ENCODE data around the gene VEZT. TPM values are rescaled to one million over a fixed set of nuclear protein-coding genes. Genes with fewer than 3 reads are reported as not detected.

VEZT gene
- total RNA-seq, result 69.4 TPM

- Histone ChIP-seq H3K4me3 (ENCODE audit: low read length in 3 of 3) (peak within 1 kb of the TSS; percentile 98), H3K9me3 (ENCODE audit: control insufficient read depth in 3 of 3, low read length in 3 of 3) (no peaks in the 10 kb centered on the region), H3K36me3 (ENCODE audit: control insufficient read depth in 3 of 3, insufficient read depth in 3 of 3, low read length in 3 of 3) (no peaks in the 10 kb centered on the region), H3K9ac (ENCODE audit: low read depth in 1 of 3, low read length in 3 of 3) (peak within 1 kb of the TSS; percentile 94 to 97 (median 95)), H3K27me3 (ENCODE audit: control insufficient read depth in 3 of 3, insufficient read depth in 3 of 3, low read length in 3 of 3) (no peaks in the 10 kb centered on the region), H3K27ac (ENCODE audit: low read depth, low read length) (peak within 1 kb of the TSS; percentile 99), H3K4me1 (ENCODE audit: control insufficient read depth in 3 of 3, insufficient read depth in 3 of 3, low read length in 3 of 3) (peaks cover 8 to 20% (median 12%) of the 10 kb centered on the region in 3 donors)
These were observed at the start of gene VEZT, which contains the start of gene FGD6 for GRCh38 chr12:95217377-95218149. Gene VEZT, plus strand, starts transcription at chr12:95217807. Its CDS starts 44 bp downstream, at chr12:95217851. Gene FGD6, minus strand, starts transcription at chr12:95217467. Its CDS starts 227 bp downstream, at chr12:95217240.

GRCh38 chr12:95168746-95169145 is 48.9 kb upstream of the VEZT start:
- no peak overlapping the region for H3K9ac ChIP-seq (ENCODE audit: low read depth in 1 of 3, low read length in 3 of 3)
- H3K4me1 ChIP-seq (ENCODE audit: control insufficient read depth in 3 of 3, insufficient read depth in 3 of 3, low read length in 3 of 3), result peaks cover 7 to 8% (median 7%) of the 10 kb centered on the region in 3 donors
- H3K9me3 ChIP-seq (ENCODE audit: control insufficient read depth in 3 of 3, low read length in 3 of 3), result no peaks in the 10 kb centered on the region
- H3K4me3 ChIP-seq (ENCODE audit: low read length in 3 of 3), result no peak overlapping the region
- H3K27me3 ChIP-seq (ENCODE audit: control insufficient read depth in 3 of 3, insufficient read depth in 3 of 3, low read length in 3 of 3), result no peaks in the 10 kb centered on the region
- H3K27ac ChIP-seq (ENCODE audit: low read depth, low read length), result no peak overlapping the region
- peaks cover 0 to 2% (median 0%) of the 10 kb centered on the region in 3 donors for H3K36me3 ChIP-seq (ENCODE audit: control insufficient read depth in 3 of 3, insufficient read depth in 3 of 3, low read length in 3 of 3)

GRCh38 chr12:95169368-95169767 is 48.2 kb upstream of the VEZT start:
- no peaks in the 10 kb centered on the region for H3K9me3 ChIP-seq (ENCODE audit: control insufficient read depth in 3 of 3, low read length in 3 of 3)

GRCh38 chr12:95173392-95174251 is 44.0 kb upstream of the VEZT start:
- no peak overlapping the region for H3K4me3 ChIP-seq (ENCODE audit: low read length in 3 of 3)

More at GRCh38 chr12:95169368-95169767, 48.2 kb upstream of the VEZT start:
- Histone ChIP-seq H3K4me3 (ENCODE audit: low read length in 3 of 3) (no peak overlapping the region), H3K36me3 (ENCODE audit: control insufficient read depth in 3 of 3, insufficient read depth in 3 of 3, low read length in 3 of 3) (peaks cover 0 to 2% (median 0%) of the 10 kb centered on the region in 3 donors), H3K27me3 (ENCODE audit: control insufficient read depth in 3 of 3, insufficient read depth in 3 of 3, low read length in 3 of 3) (no peaks in the 10 kb centered on the region), H3K4me1 (ENCODE audit: control insufficient read depth in 3 of 3, insufficient read depth in 3 of 3, low read length in 3 of 3) (peaks cover 9 to 11% (median 10%) of the 10 kb centered on the region in 3 donors), H3K27ac (ENCODE audit: low read depth, low read length) (no peak overlapping the region), H3K9ac (ENCODE audit: low read depth in 1 of 3, low read length in 3 of 3) (no peak overlapping the region)

GRCh38 chr12:95177201-95177768 is 40.3 kb upstream of the VEZT start:
- no peak overlapping the region for H3K27ac ChIP-seq (ENCODE audit: low read depth, low read length)
- no peaks in the 10 kb centered on the region for H3K36me3 ChIP-seq (ENCODE audit: control insufficient read depth in 3 of 3, insufficient read depth in 3 of 3, low read length in 3 of 3)
- H3K27me3 ChIP-seq (ENCODE audit: control insufficient read depth in 3 of 3, insufficient read depth in 3 of 3, low read length in 3 of 3), result no peaks in the 10 kb centered on the region
- H3K4me3 ChIP-seq (ENCODE audit: low read length in 3 of 3), result no peak overlapping the region
- no peak overlapping the region for H3K9ac ChIP-seq (ENCODE audit: low read depth in 1 of 3, low read length in 3 of 3)
- peaks cover 9 to 11% (median 10%) of the 10 kb centered on the region in 3 donors for H3K4me1 ChIP-seq (ENCODE audit: control insufficient read depth in 3 of 3, insufficient read depth in 3 of 3, low read length in 3 of 3)
- no peaks in the 10 kb centered on the region for H3K9me3 ChIP-seq (ENCODE audit: control insufficient read depth in 3 of 3, low read length in 3 of 3)

More at GRCh38 chr12:95173392-95174251, 44.0 kb upstream of the VEZT start:
- H3K9ac ChIP-seq (ENCODE audit: low read depth in 1 of 3, low read length in 3 of 3), result no peak overlapping the region
- no peaks in the 10 kb centered on the region for H3K27me3 ChIP-seq (ENCODE audit: control insufficient read depth in 3 of 3, insufficient read depth in 3 of 3, low read length in 3 of 3)
- peaks cover 9 to 11% (median 10%) of the 10 kb centered on the region in 3 donors for H3K4me1 ChIP-seq (ENCODE audit: control insufficient read depth in 3 of 3, insufficient read depth in 3 of 3, low read length in 3 of 3)
- H3K27ac ChIP-seq (ENCODE audit: low read depth, low read length), result no peak overlapping the region
- H3K36me3 ChIP-seq (ENCODE audit: control insufficient read depth in 3 of 3, insufficient read depth in 3 of 3, low read length in 3 of 3), result peaks cover 0 to 2% (median 0%) of the 10 kb centered on the region in 3 donors
- no peaks in the 10 kb centered on the region for H3K9me3 ChIP-seq (ENCODE audit: control insufficient read depth in 3 of 3, low read length in 3 of 3)

GRCh38 chr12:95178136-95178535 is 39.5 kb upstream of the VEZT start:
- no peak overlapping the region for H3K27ac ChIP-seq (ENCODE audit: low read depth, low read length)
- no peak overlapping the region for H3K4me3 ChIP-seq (ENCODE audit: low read length in 3 of 3)
- peaks cover 8 to 10% (median 9%) of the 10 kb centered on the region in 3 donors for H3K4me1 ChIP-seq (ENCODE audit: control insufficient read depth in 3 of 3, insufficient read depth in 3 of 3, low read length in 3 of 3)
- H3K27me3 ChIP-seq (ENCODE audit: control insufficient read depth in 3 of 3, insufficient read depth in 3 of 3, low read length in 3 of 3), result no peaks in the 10 kb centered on the region
- no peaks in the 10 kb centered on the region for H3K36me3 ChIP-seq (ENCODE audit: control insufficient read depth in 3 of 3, insufficient read depth in 3 of 3, low read length in 3 of 3)
- H3K9me3 ChIP-seq (ENCODE audit: control insufficient read depth in 3 of 3, low read length in 3 of 3), result no peaks in the 10 kb centered on the region
- H3K9ac ChIP-seq (ENCODE audit: low read depth in 1 of 3, low read length in 3 of 3), result no peak overlapping the region

- H3K4me3 ChIP-seq (ENCODE audit: low read length in 3 of 3), result no peak overlapping the region
- no peak overlapping the region for H3K9ac ChIP-seq (ENCODE audit: low read depth in 1 of 3, low read length in 3 of 3)
- H3K4me1 ChIP-seq (ENCODE audit: control insufficient read depth in 3 of 3, insufficient read depth in 3 of 3, low read length in 3 of 3), result peaks cover 0 to under 1% (median under 1%) of the 10 kb centered on the region in 3 donors
- peaks cover 0 to 3% (median 0%) of the 10 kb centered on the region in 3 donors for H3K36me3 ChIP-seq (ENCODE audit: control insufficient read depth in 3 of 3, insufficient read depth in 3 of 3, low read length in 3 of 3)
- H3K9me3 ChIP-seq (ENCODE audit: control insufficient read depth in 3 of 3, low read length in 3 of 3), result no peaks in the 10 kb centered on the region
- no peaks in the 10 kb centered on the region for H3K27me3 ChIP-seq (ENCODE audit: control insufficient read depth in 3 of 3, insufficient read depth in 3 of 3, low read length in 3 of 3)
- H3K27ac ChIP-seq (ENCODE audit: low read depth, low read length), result no peak overlapping the region
These were observed 38.6 kb upstream of the VEZT start for GRCh38 chr12:95179011-95179410.

GRCh38 chr12:95181103-95181502 is 36.5 kb upstream of the VEZT start:
- Histone ChIP-seq H3K27ac (ENCODE audit: low read depth, low read length) (no peak overlapping the region), H3K27me3 (ENCODE audit: control insufficient read depth in 3 of 3, insufficient read depth in 3 of 3, low read length in 3 of 3) (no peaks in the 10 kb centered on the region)

GRCh38 chr12:95182868-95183415 is 34.7 kb upstream of the VEZT start:
- Histone ChIP-seq H3K4me1 (ENCODE audit: control insufficient read depth in 3 of 3, insufficient read depth in 3 of 3, low read length in 3 of 3) (no peaks in the 10 kb centered on the region), H3K9ac (ENCODE audit: low read depth in 1 of 3, low read length in 3 of 3) (no peak overlapping the region), H3K4me3 (ENCODE audit: low read length in 3 of 3) (no peak overlapping the region), H3K9me3 (ENCODE audit: control insufficient read depth in 3 of 3, low read length in 3 of 3) (no peaks in the 10 kb centered on the region), H3K27ac (ENCODE audit: low read depth, low read length) (no peak overlapping the region), H3K36me3 (ENCODE audit: control insufficient read depth in 3 of 3, insufficient read depth in 3 of 3, low read length in 3 of 3) (peaks cover 0 to 3% (median 0%) of the 10 kb centered on the region in 3 donors), H3K27me3 (ENCODE audit: control insufficient read depth in 3 of 3, insufficient read depth in 3 of 3, low read length in 3 of 3) (no peaks in the 10 kb centered on the region)

More at GRCh38 chr12:95181103-95181502, 36.5 kb upstream of the VEZT start:
- Histone ChIP-seq H3K4me1 (ENCODE audit: control insufficient read depth in 3 of 3, insufficient read depth in 3 of 3, low read length in 3 of 3) (no peaks in the 10 kb centered on the region), H3K4me3 (ENCODE audit: low read length in 3 of 3) (no peak overlapping the region), H3K9me3 (ENCODE audit: control insufficient read depth in 3 of 3, low read length in 3 of 3) (no peaks in the 10 kb centered on the region), H3K36me3 (ENCODE audit: control insufficient read depth in 3 of 3, insufficient read depth in 3 of 3, low read length in 3 of 3) (peaks cover 0 to 3% (median 0%) of the 10 kb centered on the region in 3 donors), H3K9ac (ENCODE audit: low read depth in 1 of 3, low read length in 3 of 3) (no peak overlapping the region)

All from skeletal muscle tissue (tissue), 4 donors.